ENCODE measurements around the gene PRR33. TPM values are rescaled to one million over a fixed set of nuclear protein-coding genes. Genes with fewer than 3 reads are reported as not detected.

PRR33 gene
- total RNA-seq, 1 experiment from 2014 or later, result not detected

- no peaks in the 10 kb centered on the region for H3K79me2 ChIP-seq (ENCODE audit: insufficient read depth, low read length)
- RAD21 ChIA-PET (ENCODE audit: low non-redundant PET in 1 of 2, low total read pairs in 2 of 2, uncharacterized antibody in 2 of 2, unreplicated experiment in 2 of 2), result interaction anchor here in 1 of 2 experiments (0.8 kb wide), 1 partner anchor 274 kb away, joined by 3 read pairs; no protein-coding TSS in a partner anchor
- no peak overlapping the region for H3K9ac ChIP-seq (ENCODE audit: low read length)
- H3K36me3 ChIP-seq (ENCODE audit: control insufficient read depth in 1 of 2, insufficient read depth in 2 of 2, low read length in 2 of 2), result no peaks in the 10 kb centered on the region
- intact Hi-C loops (cut with micrococcal nuclease), result no loop called here
- ATAC-seq, result no peak
- H3K9me2 ChIP-seq (ENCODE audit: insufficient read depth), result no peaks in the 10 kb centered on the region
- CTCF ChIA-PET, result interaction anchor here (1.0 to 2.4 kb wide), 9 partner anchors 12 to 279 kb away, joined by 3 to 19 read pairs (median 8); partner anchors contain the start of gene SYT8
- DNase-seq (ENCODE audit: low read depth, low spot score), result no peak
- TF ChIP-seq POLR2A (IDR thresholded peaks at IDR 0.05; ENCODE audit: borderline replicate concordance, extremely low read depth, insufficient read depth, insufficient read length), result no peak
- TF ChIP-seq REST (IDR thresholded peaks at IDR 0.05; ENCODE audit: low read depth), result no peak
- no peak for TF ChIP-seq CBX3 (IDR thresholded peaks at IDR 0.05; ENCODE audit: low read depth)
- TF ChIP-seq TCF7L2 (IDR thresholded peaks at IDR 0.05; ENCODE audit: borderline replicate concordance, extremely low read depth, insufficient read depth, insufficient read length), result no peak
- TF ChIP-seq ATF3 (IDR thresholded peaks at IDR 0.05), result no peak
- TF ChIP-seq EZH2 (IDR thresholded peaks at IDR 0.05), result no peak
- no peaks in the 10 kb centered on the region for H4K20me1 ChIP-seq (ENCODE audit: insufficient read depth)
- no peak overlapping the region for H3K27ac ChIP-seq (ENCODE audit: low read depth, low read length)
- no TSS peak for BruUV-seq (replicated peaks)
- no peaks in the 10 kb centered on the region for H3K27me3 ChIP-seq (ENCODE audit: insufficient read depth, low read length)
- H3K9me3 ChIP-seq (ENCODE audit: control insufficient read depth in 1 of 2, insufficient read depth in 1 of 2, low read depth in 1 of 2, low read length in 2 of 2), result no peaks in the 10 kb centered on the region
- no peak overlapping the region for H3K4me2 ChIP-seq (ENCODE audit: low read length)
- H3K4me3 ChIP-seq (replicated peaks in 1 of 2; ENCODE audit: low read depth in 1 of 2, low read length in 2 of 2), result no peak overlapping the region
- no peak overlapping the region for H2AFZ ChIP-seq (ENCODE audit: low read depth, low read length, poor library complexity, severe bottlenecking)
- POLR2A ChIA-PET, result no interaction called here
- peaks cover 0 to 4% of the 10 kb centered on the region in 2 experiments; a peak in 1 of 4 replicates for H3K4me1 ChIP-seq (ENCODE audit: control insufficient read depth in 1 of 2, insufficient read depth in 2 of 2, low read length in 2 of 2)
Observed at GRCh38 chr11:1877211-1878136, 14.2 kb downstream of the PRR33 start.
